GM13976 (cell line): ENCODE measurements around the gene ZNF804A.

Experiments
- DNase-seq: peaks from one replicate; pipeline ENCODE4 v3.0.0; 2012; ENCODE audit warnings: low spot score
- CTCF ChIP-seq: IDR thresholded peaks from 2 replicates; pipeline ENCODE4 v1.5.1; 2012; ENCODE audit warnings: borderline replicate concordance, mild to moderate bottlenecking; ENCODE audit not compliant: insufficient read depth; ENCODE audit errors: extremely low read depth, missing control alignments, control extremely low read depth
- in situ Hi-C: fragments of 300-500 bp; cut with MboI; formaldehyde crosslinking; loops from one replicate; pipeline ENCODE4 v1.12.0; 2022; ENCODE audit warnings: low sequenced_read_pairs, mixed read lengths, inconsistent platforms; ENCODE audit not compliant: unreplicated experiment

ZNF804A gene

DNA sequence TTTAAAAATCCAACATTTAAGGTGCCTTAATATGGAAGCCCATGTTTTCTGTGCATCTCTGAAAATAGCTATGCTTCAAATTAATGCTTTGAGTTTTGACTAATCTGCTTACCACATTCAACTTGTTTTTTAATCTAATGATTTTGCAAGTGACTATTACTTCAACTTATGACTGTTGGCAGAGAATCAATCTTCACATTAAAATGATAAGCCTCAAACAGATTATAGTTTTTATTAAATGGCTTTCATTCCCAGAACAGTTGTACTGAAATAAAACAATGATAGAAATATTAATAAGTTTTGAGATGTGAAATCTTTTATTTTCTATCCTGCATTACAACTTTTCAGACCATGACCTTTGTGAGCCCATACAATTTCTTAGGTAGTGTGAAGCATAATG lies 347.5 kb downstream of the ZNF804A start:
- no peak for TF ChIP-seq CTCF
- DNase-seq, result no peak
- in situ Hi-C loops, result no loop called here

DNA sequence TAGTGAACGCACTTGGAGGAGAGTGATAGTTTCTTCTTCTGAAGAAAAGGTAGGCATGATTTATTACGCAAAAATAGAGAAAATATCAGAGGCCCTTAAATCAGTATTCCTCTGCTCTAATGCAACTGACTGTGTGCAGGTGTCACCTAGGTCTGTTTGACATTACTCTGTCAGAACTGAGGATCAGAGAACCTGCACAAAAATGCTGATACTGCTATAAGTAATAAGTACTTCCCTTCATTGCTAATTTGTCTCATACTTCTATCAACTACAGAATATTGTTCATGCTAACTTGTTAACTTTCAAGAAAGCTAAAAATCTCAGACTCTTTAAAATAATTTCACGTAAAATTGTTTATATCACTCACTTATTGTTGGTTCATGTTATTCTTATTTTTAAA lies 358.5 kb downstream of the ZNF804A start:
- in situ Hi-C loops, result no loop called here
- TF ChIP-seq CTCF, result no peak
- DNase-seq, result no peak

GRCh38 chr2:184971546-184972068 lies 373.3 kb downstream of the ZNF804A start:
- in situ Hi-C loops, result no loop called here
- TF ChIP-seq CTCF, result no peak
- no peak for DNase-seq
